ENCODE data around the gene MAB21L4. TPM values are rescaled to one million over a fixed set of nuclear protein-coding genes. Genes with fewer than 3 reads are reported as not detected.
"Not testable (repeated sequence)": the region's sequence is repeated elsewhere in the genome, so short reads cannot be mapped to it uniquely, and the experiment has no call there.

The MAB21L4 gene
- polyA plus RNA-seq, 12 donors, result 0.08 to 7.3 (median 1.7) TPM; not detected in 5

GRCh38 chr2:240864475-240864874, 31.5 kb downstream of the MAB21L4 start:
- DNase-seq, result no peak

- DNase-seq, result no peak
Observed at GRCh38 chr2:240861547-240861946, 34.4 kb downstream of the MAB21L4 start.

- no peak for DNase-seq
Observed at GRCh38 chr2:240858871-240859270, 37.1 kb downstream of the MAB21L4 start.

- DNase-seq, result no peak
Observed at GRCh38 chr2:240858321-240858720, 37.6 kb downstream of the MAB21L4 start.

GRCh38 chr2:240857039-240858008, 38.6 kb downstream of the MAB21L4 start:
- no peak for DNase-seq

GRCh38 chr2:240856151-240856980, 39.6 kb downstream of the MAB21L4 start:
- DNase-seq, result no peak

DNA sequence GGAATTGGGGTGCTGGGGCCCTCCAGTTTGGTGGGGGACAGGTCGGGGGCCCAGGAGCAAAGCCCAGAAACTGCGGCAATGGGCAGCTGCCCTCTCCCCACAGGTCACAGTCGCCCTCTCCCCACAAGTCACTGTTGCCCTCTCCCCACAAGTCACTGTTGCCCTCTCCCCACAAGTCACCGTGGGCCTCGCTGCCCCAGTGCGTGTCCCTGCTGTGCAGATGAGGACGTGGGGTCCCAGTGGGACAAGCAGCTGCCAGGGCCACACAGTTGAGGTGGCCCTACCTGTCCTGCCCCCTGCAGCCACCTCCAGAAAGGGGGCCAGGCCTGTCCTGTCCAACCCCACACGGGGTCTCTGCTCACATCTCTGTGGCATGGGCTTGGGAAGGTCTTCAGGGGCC, 40.3 kb downstream of the MAB21L4 start:
- no peak for DNase-seq

DNA sequence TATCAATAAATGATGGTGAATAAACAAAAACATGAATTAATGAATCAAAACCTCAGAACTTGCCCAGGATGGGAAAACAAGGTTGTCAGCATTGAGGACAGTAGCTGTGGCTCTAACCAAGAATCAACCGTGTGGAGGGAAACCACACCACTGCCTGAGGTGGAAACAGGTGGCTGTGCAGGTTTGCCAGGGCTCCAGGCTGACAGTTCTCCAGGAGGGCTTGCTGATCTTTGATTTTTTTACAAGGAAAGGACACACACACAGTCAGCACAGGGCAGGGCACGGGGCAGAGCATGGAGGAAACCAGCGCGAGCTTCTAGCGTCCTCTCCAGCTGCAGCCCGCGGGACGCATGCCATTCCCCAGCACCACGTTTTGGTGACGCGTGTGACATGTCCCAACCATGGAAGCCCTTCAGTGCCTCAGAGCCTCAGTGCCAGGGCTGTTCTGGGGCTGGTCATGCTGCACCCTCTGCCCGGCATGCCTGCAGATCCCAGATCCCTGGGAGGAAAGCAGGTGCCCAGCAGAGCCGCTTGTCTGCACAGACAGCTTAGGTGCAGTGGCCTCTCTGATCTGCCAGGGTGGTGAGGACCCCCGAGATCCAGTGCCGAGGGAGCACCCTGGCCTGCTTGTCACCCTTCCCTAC, 43.2 kb downstream of the MAB21L4 start:
- DNase-seq, result no peak

DNA sequence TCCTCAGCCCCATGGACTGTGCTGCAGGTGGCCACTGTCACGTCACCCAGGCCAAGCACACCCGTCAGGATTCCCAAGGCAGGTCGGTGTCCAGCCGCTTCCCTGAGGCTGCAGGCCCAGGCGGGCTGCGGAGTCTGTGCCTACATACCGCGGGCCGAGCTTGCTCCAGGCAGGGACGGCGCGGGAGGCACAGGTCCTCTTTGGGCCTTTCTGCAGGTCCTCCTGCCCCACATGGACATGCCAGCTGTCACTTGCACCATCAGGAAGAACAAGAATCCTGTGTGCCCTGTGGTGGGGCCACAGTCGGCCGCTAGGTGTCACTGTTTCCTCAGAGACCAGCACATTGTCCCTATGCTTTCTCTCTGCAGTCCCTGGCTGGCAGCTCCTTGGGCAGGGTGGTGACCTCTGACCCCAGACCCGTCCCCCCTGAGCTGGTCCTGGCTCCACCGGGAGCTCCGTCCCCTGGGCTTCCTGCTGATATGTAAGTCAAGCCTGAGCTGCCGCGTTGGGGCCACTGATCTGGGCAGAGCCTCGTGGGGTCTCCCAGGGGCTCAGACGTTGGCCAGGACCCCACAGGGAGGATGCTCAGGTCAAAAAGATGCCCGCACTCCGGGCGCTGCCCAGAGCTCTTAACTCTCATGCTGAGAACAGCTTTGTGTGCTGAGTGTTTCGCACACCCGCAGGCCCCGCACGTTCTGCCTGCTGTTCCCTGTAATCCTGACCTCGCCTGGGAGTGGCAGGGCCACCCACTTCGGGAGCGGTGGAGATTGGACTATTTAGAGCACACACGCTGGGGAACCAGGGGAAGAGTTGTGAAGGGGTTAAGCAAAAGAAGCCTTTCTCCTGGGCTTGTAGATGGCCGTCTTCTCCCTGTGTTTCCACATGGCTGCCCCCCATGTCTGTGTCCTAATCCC, 44.6 kb downstream of the MAB21L4 start:
- DNase-seq, result peak; percentile 79

DNA sequence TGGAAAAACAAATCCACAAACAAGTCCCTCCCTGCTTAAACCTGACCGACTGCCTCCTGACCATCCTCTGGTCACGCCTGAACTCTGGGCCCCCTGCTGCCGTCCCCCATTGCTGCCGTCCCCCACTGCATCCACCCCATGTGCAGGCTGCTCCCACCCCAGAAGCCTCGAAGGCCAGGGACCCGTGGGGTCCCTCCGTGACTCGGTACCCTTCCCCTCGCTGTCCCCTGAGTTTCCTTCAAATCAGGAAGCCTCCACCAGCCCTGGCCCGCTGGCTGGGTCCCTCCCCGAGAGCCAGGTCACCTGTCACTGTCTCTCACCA, 45.2 kb downstream of the MAB21L4 start:
- no peak for DNase-seq

- DNase-seq, result no peak
Observed at GRCh38 chr2:240850026-240850425, 45.9 kb downstream of the MAB21L4 start.

- DNase-seq, result no peak
Observed at GRCh38 chr2:240848900-240849680, 46.9 kb downstream of the MAB21L4 start.

DNA sequence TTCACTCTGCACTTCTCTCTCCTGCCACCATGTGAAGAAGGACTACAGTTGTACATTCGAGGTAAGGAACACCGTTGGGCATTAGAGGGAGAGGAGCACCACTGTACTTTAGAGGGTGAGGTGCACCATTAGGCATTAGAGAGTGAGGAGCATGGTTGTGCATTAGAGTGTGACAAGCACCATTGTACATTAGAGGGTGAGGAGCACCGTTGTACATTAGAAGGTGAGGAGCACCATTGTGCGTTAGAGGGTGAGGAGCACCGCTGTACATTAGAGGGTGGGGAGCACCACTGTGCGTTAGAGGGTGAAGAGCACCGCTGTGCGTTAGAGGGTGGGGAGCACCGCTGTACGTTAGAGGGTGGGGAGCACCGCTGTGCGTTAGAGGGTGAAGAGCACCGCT, 48.1 kb downstream of the MAB21L4 start:
- DNase-seq, result no peak

GRCh38 chr2:240846873-240847595, 48.9 kb downstream of the MAB21L4 start:
- DNase-seq, result no peak

DNA sequence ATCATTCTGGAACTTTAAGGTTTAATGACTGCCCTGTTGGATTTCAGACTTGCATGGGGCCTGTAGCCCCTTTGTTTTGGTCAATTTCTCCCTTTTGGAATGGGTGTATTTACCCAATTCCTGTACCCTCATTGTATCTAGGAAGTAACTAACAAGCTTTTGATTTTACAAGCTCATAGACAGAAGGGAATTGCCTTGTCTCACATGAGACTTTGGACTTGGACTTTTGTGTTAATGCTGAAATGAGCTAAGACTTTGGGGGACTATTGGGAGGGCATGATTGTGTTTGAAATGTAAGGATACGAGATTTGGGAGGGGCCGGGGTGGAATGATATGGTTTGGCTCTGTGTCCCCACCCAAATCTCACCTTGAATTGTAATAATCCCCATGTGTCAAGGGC, 49.6 kb downstream of the MAB21L4 start:
- not testable (repeated sequence) for DNase-seq

DNA sequence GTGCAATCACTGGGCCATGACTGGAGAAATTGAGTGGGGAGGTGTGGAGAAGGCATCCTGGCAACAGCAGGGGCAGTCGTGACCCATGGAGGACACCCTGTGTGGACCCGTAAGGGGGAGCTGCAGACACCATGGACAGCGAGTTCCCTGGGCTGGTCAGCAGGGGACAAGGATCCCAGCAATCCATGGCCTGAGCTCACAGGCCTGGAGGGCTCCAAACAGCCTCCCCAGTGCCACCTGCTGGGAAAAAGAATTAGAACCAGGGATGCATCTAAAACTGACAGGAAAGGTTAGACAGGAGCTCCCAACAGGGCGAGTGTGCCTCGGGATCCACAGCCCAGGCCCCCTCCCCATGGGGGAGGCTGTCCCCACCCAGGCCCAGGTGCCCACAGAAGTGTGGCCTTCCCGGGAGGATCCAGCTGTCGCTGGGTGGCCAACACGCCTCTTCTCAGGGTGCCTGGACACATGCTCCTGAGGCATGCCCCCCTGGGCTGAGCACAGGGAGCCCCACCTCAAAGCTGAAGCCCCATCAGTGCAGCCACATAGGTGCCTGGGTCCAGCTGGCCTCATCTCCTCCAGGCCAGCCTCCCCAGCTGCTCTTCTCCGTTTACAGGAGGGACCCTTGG, 55.4 kb downstream of the MAB21L4 start:
- DNase-seq, result peak; percentile 74

DNA sequence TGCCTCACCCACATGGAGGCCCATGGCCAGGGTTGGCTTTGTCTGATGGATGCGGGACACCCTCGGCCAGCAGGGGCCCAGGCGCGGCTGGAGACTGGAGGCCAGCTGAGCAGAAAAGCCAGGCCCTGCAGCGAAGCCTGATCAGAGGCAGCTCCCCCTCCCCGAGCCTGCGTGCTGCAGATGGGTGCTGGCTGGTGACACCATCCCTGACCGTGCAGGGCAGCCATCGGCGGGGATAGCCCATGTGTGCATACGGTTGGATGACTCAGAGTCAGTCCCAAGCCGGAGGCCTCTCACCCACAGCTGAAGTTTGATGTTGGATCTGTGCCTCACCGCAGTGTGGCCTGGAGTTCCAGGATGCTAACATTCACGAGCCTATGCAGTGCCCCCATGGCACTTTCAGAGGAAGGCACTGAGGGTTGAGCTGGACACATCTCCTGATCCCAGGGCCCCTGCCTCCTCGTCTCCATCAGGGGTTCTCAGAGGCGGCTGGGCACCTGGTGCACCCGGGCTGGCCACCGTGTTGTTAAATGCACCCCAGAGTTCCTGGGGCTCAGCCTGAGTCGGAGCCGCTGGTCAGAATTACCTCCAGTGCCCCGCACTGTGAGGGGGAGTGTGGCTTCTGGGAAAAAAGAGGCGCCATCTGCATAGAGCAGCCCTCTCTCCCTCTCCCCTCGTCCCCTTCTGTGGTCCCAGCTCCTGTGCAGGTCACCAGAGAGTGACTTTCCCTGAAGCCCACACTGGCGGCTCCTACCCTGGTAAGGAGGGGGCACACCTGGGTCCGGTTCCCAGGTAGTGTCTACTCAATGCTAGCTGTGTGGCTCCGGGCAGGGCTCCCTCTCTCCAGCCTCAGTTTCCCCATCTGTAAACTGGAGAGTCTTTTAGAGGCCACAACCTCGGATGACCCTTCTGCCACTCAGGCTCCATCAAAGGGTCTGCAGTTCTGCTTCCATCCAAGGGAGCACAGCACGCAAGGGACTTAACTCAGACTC, 56.5 kb downstream of the MAB21L4 start:
- DNase-seq, result no peak

DNA sequence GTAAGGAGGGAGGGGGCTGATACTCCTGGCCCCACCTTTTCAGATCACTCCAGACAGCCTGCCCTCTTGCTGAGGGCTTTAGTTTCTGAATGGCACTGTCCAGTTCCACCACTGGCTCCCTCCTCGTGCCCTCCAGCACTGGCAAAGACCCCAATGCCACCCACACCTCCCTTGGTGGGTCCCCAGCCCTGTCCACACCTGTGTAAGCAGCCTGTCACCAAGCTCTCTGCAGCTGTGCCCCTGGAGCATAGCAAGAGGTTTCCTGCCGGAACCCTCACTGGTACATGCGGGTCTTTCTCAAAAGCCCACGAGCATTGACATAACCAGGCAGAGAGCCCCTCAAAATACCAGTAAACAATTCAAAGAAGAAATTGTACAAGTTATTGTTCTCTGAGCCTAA, 58.3 kb downstream of the MAB21L4 start:
- no peak for DNase-seq

Measured in muscle of arm (tissue), 12 donors.